GM12872 (cell line): Measurements from ENCODE around the gene ZNF830.

ENCODE experiments used
- CTCF ChIP-seq: IDR thresholded peaks from 3 replicates; pipeline ENCODE4 v1.5.1; 2011; ENCODE audit warnings: low read depth, mild to moderate bottlenecking, low read length, moderate library complexity; ENCODE audit not compliant: insufficient read depth

Gene ZNF830

GRCh38 chr17:34961093-34961911 is at the start of gene ZNF830, which contains the start of gene CCT6B:
ZNF830 (plus strand) TSS chr17:34961540; CDS start chr17:34961567, 27 bp downstream.
CCT6B (minus strand) TSS chr17:34961460; CDS start chr17:34961393, 67 bp downstream.
- TF ChIP-seq CTCF, result no peak

GRCh38 chr17:34913001-34913400 is 48.3 kb upstream of the ZNF830 start:
- no peak for TF ChIP-seq CTCF

- TF ChIP-seq CTCF, result no peak
These were observed 45.2 kb upstream of the ZNF830 start for GRCh38 chr17:34916120-34916519.

- no peak for TF ChIP-seq CTCF
These were observed 44.0 kb upstream of the ZNF830 start for GRCh38 chr17:34917381-34917780.

GRCh38 chr17:34920676-34921075 is 40.7 kb upstream of the ZNF830 start:
- no peak for TF ChIP-seq CTCF

- TF ChIP-seq CTCF, result no peak
These were observed 34.7 kb upstream of the ZNF830 start for GRCh38 chr17:34926661-34927060.

GRCh38 chr17:34930283-34930682 is 31.1 kb upstream of the ZNF830 start:
- TF ChIP-seq CTCF, result no peak
